H54 (cell line): Measurements from ENCODE around the gene TMEM33.

Experiments used
- DNase-seq: peaks from one replicate; pipeline ENCODE4 v3.0.0; 2011; ENCODE audit warnings: low spot score, mixed read lengths; ENCODE audit not compliant: insufficient read length
- FAIRE-seq: peaks from 3 replicates; lab custom pipeline; 2011; peaks lifted over from hg19 to GRCh38; lab: Jason Lieb, UNC
- POLR2A ChIP-seq: IDR thresholded peaks from 2 replicates; pipeline ENCODE4 v1.6.1; 2011; ENCODE audit warnings: low read depth, mild to moderate bottlenecking, low read length

Gene TMEM33

GRCh38 chr4:41994461-41994985, 59.3 kb downstream of the TMEM33 start:
- TF ChIP-seq POLR2A: no peak
- no peak for DNase-seq
- FAIRE-seq: no peak

- TF ChIP-seq POLR2A: no peak
- DNase-seq (no peak), FAIRE-seq (no peak)
Observed at GRCh38 chr4:41998019-41998418, 62.8 kb downstream of the TMEM33 start.

- no peak for TF ChIP-seq POLR2A
- DNase-seq: no peak
- FAIRE-seq: no peak
Observed at GRCh38 chr4:41999321-41999720, 64.1 kb downstream of the TMEM33 start.

GRCh38 chr4:42008011-42008786, 73.0 kb downstream of the TMEM33 start:
- TF ChIP-seq POLR2A: no peak
- no peak for FAIRE-seq
- no peak for DNase-seq
